DMS 273 treated with DMSO at 0.1 percent for 48 hours (cell line): ENCODE measurements around the gene MN1.

Experiments used
- DNase-seq: peaks from one replicate; lab custom pipeline; 2025; lab: John Stamatoyannopoulos, UW

MN1 gene

DNA sequence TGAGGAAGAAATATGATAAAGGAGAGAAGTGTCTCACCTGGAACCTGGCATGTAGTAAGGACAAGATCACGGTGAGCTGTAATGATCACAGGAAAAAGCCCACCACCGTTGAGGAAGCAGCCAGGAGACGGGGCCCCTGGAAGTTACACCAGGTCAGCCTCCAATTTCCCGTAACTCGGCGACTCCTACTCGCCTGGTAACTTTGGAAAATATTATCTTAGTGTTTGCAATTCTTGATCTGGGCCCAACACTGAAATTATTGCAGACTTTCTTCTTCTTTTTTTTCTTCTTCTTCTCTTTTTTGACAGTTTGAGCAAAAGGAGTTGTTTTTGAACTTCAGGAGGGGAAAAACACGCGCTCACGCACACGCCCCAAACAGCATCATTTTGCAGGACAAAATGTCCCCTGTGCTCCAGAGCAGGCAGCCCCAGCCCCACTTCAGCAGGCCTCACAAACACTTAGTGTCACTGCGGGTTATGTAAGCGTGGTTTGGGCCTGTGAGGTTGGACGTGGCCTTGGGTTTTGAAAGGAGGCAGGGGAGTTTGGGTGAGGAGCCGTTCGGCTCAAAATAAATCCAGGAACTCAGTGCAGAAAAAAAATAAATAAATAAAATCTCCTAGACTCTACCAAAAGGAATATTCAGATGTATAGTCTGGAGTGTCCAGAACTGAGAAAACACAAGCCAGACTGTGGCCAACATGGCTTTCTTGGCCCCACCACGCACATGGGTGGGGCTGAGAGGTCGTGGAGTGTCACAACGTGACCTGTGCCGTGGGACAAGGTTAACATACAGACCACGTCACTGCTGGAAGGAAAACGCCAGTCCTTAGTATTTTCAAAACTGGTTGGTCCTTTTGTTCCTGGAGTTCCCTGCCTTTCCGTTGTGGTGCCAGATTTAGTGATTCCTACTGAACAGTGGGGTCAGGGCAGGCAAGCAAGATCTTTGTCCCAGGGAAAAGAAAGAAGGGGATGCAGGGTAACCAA is 26.3 kb upstream of the MN1 start:
- no peak for DNase-seq

DNA sequence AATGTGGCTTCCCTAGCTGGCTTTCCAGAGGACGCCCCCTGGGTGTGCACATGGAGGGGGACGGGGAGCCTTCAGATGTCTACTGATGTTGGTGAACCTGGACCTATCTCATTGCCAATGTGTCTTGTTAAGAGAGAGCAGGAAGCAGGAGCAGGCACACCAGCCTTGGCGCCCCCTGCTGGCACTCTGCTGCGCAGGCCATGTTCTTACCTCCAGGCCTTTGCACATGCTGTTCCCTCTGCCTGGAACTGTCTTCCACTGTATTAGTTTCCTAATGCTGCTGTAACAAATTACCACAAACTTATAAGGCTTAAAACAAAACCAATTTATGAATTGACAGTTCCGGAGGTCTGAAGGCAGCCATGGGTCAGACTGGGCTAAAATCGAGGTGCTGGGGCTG is 23.6 kb upstream of the MN1 start:
- no peak for DNase-seq

DNA sequence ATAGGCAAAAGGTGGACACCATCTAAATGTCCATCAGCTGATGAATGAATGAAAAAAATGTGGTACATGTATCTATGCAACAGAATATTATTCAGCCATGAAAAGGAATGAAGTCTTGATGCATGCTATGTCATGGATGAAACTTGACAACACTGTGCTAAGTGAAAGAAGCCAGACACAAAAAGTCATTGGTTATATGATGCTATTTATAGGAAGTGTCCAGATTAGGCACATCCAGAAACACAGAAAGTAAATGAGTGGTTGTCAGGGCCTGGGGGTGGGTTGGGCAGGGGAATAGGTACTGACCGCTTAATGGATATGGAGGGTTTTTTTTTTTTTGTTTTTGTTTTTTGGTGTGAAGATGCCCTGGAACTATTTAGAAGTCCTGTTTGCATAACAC is 21.7 kb upstream of the MN1 start:
- no peak for DNase-seq

DNA sequence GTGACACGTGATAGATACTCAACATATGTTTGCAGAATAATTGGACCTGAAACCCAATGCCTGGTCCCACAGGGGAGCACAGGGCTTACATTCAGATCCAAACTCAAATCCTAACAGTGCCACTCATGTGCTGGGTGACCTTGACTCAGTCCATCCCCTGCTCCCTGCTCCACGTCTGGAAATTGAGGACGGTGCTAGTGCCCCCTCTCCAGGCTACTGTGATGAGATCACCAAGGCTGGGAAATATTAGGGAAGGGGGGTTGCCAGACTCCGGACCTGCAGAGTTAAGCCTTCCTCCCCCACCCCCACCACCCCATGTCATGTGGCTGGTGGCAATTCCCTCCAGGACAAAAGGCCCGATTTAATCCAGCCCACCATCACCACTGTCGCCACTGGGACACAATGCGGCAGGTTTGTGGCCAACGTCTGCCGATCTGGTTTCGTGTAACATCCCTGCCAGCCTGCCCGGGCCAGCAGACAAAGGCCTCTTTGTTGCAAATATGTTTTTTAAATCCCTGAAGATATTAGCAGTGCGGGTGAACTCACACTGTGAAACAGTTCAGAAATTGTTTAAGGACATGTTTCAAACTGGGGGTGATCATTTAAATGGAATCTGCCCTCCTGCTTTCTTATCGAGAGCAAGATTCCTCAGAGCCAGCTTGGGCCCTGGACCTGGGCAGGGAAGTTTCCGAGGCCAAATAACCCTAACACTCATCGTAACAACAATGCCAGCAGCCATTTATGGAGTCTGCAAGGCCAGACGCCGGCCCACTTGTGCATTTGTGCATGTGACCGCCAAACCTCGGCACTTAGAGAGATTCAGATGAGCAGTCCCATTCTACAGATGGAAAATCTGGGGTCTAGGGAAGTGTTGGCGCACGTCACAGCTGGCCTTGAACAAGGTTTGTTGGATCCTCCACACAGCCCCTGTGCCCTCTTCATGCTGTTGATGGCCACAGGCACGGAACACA is 19.6 kb upstream of the MN1 start:
- no peak for DNase-seq

DNA sequence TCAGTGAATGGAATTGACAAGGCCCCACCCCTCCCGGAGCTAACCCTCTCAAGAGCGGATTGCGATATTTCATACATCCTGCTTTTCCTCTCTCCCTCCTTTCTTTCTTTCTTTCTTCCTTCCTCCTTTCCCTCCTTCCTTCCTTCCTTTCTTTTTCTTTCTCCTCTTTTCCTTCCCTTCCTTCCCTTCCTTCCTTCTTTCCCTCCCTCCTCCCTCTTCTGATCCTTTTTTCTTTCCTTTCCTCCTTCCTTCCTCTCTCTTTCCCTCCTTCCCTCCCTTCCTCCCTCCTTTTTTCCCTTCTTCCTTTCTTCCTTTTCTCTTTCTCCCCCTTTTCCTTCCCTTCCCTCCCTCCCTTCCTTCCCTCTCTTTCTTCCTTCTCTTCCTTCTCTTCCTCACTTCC is 15.0 kb upstream of the MN1 start:
- no peak for DNase-seq

DNA sequence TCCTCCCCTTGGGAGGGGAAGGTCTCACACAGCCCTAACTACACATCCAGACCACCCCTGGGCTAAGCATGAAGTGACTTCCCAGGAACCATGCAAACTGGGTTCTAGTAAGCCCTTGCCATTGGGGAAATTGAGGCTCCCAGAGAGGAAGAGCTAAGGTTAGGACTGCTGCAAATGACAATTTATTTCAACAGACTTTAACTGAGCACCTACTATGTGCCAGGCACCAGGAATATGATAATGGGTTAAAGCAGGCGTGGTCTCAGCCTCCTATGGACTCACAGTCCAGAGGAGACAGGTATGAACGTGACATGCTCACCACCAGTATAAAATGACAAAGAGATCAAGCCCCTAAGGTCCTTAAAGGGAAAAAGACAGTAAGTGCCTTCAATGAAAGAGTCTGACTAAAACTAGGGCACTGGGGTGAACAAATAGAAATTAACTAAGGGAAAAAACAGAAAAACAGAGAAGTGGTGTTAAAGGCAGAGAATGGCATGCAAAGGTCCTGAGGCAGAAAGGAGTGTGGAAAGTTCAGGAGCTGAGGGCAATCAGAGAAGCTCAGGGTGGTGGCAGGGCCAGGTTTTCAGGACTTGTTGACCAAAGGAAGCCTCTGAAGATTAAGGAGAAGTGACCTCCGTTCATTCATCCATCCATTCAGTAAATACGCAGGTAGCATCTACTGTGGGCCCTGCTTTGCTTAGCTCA is 14.4 kb upstream of the MN1 start:
- no peak for DNase-seq

DNA sequence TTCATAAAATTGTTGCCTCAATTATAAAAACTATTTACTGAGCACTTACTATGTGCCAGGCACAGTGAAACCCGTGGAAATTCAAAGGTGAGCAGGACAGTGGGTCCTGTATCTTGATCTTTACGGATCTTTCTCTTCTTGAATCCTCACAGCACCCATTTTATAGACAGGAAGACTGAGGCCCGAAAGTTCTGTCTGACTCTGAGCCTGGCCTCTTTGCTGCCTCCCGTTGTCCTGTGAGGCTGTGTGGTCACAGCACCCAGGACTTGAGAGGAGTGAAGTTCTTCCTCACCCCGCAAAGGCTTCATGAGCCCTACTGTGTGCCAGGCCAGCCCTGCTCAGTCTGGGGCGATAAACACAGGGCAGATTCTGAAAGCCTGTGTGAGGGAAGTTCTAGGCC is 13.4 kb upstream of the MN1 start:
- no peak for DNase-seq

DNA sequence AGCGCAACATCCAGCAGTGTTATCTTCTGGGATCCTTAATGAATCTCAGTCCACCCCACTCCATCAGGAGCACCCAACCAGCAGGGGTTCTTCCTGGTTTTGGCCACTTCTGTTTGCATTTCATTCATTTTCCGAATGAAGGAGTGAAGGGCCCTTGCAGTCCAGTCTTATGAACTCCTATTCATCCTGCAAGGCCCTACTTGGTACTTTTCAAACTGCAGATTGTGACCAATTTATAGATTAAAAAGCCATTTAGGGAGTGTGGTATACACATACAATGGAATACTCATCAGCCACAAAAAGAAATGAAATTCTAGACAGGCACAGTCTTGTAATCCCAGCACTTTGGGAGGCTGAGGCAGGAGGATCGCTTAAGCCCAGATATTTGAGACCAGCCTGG is 10.2 kb upstream of the MN1 start:
- DNase-seq: no peak

DNA sequence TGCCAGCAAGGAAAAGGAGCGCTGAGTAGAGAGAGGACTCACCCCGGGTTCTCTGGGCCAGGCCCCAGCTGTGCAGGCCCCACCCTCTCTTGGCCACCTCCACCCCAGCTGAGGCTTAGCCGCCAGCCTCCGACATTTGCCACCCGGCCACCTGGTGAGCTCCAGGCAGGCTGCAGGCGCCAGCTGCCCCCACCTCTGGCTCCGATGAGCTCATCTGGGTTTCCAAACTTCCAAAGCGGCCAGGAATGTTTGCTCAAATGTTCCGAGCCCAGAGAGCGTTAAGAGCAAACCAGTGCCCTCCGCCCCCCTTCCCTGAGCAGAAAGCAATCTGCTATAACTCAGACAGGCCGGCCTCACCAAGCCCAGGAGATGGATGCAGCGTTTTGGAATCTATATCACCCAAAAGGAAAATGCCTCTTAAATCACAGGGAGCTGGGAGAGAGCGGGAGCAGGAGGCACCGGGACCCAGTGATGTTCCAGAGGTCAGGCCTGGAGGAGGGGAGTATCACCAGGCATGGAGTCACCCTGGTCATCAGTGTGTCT is 9.1 kb upstream of the MN1 start:
- no peak for DNase-seq

DNA sequence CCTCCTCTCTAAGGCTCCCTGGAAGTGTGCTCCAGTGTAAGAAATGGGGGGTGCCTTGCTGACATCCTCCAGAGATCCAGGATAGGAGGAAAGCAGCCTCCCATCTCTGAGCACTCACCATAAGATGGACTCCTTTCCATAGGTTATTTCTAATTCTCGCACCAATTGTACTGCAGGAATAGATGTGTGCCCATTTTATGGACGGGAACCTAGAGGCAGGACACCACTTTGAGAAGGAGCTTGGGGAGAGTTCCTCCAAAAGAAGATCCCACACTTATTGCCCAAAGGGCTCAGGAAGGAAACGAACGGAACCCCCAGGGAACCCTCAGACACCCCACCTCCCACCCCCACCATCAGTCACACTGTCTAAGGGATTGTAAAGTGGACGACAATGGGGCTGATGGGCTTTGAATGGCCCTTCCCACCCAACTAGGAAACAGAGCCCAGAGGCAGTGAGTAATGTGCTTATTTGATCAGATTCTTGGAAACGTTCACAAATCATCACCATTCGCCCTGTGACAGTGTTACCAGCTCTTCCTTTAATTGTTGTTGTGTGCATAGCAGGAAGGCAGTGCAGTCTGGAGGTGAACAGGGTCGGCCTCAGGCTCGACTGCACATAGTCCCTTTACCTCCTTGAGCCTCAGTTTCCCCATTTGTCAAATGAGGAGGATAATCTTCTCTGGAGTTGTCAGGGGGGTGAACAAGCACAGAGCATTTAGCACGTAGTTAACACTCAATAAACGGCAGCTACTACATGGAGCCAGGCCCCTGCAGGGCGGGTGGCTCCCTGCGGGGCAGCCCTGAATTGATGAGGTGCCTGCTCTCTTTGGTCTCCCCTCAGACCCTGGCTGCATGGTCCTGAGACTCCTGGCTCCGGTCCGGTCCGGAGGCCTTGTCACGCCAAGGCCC is 8.4 kb upstream of the MN1 start:
- DNase-seq: no peak

DNA sequence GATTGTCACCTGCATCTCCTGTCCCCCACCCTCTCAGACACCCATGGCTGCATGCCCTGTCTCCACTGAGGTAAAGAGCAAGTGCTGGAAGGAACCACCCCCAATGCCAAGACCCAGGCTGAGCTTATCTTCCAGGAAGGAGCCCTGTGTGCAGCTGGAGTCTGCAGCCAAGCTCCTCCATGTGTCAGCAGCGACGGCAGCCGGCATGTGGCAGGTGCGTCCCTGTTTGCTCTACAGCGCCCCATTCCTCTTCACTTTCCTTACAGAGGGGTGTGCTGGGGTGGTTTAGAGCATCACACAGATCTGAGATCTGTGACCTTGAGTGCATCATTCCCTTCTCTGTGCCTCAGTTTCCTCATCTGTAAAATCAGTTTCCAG is 7.7 kb upstream of the MN1 start:
- no peak for DNase-seq

DNA sequence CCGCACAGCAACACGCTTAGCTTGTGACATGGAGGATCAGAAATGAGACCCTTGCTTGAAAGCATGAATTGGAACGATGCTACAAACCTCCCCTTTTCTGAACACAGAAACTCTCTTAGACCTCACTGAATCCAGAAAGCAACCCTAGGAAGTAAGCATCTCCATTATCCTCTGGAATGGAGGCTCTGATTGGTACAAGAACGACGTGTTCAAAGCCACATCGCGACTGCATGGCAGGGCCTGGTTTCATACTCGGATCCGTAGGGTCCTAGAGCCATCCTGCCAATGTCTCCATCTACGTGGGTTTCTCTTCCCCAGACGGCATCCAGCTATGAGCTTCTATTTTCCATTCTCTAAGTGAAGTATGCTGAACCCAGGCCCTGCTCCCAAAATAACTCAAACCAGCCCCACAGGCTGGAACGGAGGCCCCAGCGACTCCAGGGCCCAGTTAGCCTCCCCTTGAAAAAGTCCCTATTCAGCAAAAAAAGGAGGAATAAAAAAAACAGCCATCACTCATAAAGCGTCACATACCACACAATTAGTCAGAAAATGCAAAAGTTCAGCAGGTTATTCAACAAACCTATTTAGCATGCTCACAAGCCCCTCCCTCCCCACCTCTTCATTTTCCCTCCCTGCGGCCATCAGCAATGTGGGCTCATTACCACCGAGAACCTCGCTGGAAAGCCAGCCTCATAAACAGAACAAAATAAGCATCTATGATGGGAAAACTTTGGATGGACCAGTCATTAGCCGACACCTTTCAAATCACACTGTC is 7.1 kb upstream of the MN1 start:
- no peak for DNase-seq

DNA sequence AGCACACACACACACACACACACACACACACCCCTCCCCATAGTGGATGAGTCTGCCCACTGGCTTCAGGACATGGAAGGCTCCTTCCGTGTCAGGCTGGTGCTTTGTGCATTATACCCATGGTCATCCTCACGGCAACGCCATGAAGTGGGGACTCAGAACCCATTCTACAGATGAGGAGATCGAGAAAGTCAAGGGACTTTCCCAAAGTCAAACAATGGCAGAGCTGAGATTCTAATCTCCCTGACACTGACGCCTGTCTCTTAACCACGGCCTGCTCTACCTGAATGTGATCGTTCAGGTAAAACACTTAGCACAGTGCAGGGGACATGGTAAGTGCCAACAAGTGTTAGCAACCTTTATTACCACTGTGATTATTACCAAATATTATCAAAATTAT is 4.3 kb upstream of the MN1 start:
- no peak for DNase-seq

DNA sequence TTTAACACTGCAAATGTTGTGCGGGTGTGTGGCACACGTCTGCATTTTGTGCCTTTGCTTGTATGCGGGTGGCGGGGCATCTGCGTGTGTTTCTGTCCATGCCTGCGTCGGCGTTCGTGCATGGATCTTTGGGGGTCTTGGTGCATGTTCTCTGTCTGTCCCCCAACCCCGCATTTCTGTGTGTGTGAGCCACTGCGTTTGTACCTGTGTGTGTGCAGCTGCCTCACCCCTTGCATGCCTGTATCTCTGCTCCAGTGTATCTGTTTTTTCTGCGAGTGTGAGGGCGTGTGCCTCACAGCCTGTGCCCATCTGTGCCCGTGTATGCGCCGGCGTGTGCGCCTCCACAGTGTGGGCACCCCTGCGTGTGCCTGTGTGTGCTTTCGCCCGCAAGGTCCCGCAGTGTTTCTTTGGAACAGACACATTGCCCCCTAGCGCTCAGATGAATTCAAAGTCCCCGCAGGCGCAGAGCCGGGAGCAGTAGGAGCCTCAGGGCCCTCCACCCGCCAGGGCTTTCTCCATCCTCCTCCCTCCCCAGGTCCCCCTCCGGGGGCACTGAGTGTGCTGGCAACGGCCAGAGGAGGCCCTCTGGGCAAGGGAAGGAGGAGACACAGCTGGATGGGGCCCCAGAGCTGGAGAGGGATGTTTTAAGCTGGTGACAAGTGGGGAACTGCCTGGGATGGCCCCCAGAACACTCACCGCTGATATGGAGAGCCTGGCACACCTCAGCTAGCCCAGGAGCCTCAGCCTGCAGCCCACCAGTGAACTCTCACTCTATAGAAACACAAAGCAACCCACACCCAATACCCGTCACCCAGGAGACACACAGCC is 3.1 kb upstream of the MN1 start:
- peak; percentile 17 for DNase-seq

DNA sequence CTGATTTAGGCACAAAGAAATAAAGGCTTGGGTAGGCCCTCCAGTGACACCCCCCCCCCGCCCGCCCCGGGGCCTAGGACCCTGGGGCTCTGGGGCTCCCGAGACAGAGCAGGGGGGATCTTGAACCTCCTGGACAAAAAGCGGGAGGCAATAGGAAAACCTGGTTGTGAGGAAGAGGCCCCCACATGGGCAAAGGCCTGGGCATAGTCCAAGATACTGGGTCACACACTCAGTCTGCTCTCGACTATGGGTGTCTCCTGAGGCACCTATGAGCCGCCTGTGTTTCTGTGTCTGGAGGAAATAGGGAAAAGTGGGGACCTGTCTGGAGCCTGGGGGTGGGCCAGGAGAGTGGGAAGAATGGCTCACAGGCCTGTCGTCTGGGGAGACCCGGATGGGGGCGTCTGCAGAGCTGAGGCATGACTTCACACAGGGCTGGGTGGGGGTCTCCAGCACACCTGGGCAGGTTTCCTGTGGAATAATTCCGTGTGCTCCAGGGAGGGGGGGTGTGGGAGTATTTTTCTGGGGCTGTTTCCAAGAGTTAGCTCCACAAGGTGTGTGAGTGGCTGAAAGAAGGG is 2.4 kb upstream of the MN1 start:
- DNase-seq: no peak

DNA sequence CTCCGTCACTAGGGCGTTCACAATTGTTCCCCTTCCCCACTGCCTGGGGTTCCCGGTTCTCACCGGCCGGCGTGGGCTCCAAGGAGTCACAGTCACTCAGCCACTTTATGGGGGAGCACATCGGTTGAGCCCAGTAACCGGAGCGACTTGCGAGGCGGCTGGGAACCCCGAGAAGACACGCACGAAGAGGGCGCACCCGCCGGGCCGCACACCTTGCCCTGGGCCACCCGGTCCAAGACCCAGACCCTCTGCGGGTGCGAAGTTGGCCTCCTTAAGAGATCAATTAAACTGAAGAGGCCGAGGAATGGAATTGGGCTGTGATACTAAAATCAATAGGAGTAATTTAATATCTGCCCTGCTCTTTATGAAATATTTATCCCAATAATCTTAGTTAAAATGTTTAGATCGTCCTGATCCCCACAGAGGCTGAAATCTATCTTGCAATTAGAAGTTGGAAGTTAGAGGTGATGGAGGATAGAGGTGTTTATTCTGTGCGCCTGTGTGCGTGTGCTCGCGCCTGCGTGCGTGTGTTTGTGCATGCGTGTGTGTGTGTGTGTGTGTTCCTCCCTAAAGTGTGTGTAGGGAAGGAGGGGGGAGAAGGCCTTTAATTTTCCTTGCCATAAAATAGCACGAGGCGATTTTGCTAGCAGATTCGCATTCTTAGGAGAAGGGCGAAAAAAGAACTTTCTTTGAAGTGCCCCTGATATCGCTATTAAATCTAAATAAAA is 954 bp upstream of the MN1 start:
- DNase-seq: no peak

DNA sequence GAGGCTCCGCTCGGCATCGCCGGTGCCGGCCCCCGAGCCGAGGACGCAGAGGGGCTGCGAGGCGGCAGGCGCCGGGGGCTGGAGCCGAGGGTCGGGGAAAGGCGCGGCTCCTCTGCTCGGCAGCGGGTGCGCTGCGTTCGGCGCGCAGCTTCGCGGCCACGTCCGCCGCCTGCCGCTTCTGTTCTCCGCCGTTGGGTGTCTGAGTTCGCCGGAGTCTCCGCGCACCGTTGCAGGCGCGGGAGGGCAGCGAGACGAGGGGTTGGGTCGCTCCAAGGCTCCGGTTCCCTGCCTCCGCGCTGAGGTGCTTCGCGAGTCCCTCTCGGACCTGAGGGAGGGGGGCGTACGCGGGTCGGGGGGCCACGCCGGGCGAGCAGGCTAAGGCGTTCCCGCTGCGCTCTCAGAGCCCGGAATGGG is 347 bp downstream of the MN1 start:
- no peak for DNase-seq
